WTC11 (cell line): ENCODE results near the gene LDB2. TPM values are rescaled to one million over a fixed set of nuclear protein-coding genes. Genes with fewer than 3 reads are reported as not detected.

ENCODE experiments used
- ATAC-seq: fragments of 200-7000 bp; cut with Tn5 transposase; 2 replicates; pipeline ENCODE4 v1.10.0; 2021; ENCODE audit warnings: mild to moderate bottlenecking, moderate library complexity
- CTCF ChIA-PET: fragments of 300-600 bp; sonication (Branson Sonifier 250); formaldehyde crosslinking; loops from one replicate; lab custom pipeline; 2021; ENCODE audit warnings: antibody characterized with exemption; lab: Charles Lee
- POLR2A ChIA-PET: fragments of 350-600 bp; sonication (Branson Sonifier 250); formaldehyde crosslinking; loops from one replicate; lab custom pipeline; 2021; ENCODE audit warnings: antibody characterized with exemption; lab: Charles Lee
- DNase-seq: peaks from one replicate; pipeline ENCODE4 v3.0.0; 2021; ENCODE audit warnings: low spot score
- H3K27ac Mint-ChIP-seq: 2 replicates; pipeline ENCODE4 v1.8.0; 2021; ENCODE audit warnings: mixed read lengths
- H3K27me3 Mint-ChIP-seq: 2 replicates; pipeline ENCODE4 v1.8.0; 2021; ENCODE audit warnings: low read depth, mild to moderate bottlenecking, moderate library complexity, mixed read lengths
- H3K36me3 Mint-ChIP-seq: 2 replicates; pipeline ENCODE4 v1.8.0; 2021; ENCODE audit warnings: mixed read lengths
- H3K4me1 Mint-ChIP-seq: 2 replicates; pipeline ENCODE4 v1.8.0; 2022; ENCODE audit warnings: mixed read lengths
- H3K4me3 Mint-ChIP-seq: 2 replicates; pipeline ENCODE4 v1.8.0; 2021; ENCODE audit warnings: mild to moderate bottlenecking, moderate library complexity, mixed read lengths
- H3K9me3 Mint-ChIP-seq: 2 replicates; pipeline ENCODE4 v1.8.0; 2021; ENCODE audit warnings: mixed read lengths
- ATF1 ChIP-seq: sonication (generic); formaldehyde crosslinking; IDR thresholded peaks from 2 replicates; pipeline ENCODE4 v1.8.1; 2023; ENCODE audit warnings: mild to moderate bottlenecking, moderate library complexity, missing genetic modification reagents
- CBFB ChIP-seq: sonication (generic); formaldehyde crosslinking; IDR thresholded peaks from 2 replicates; pipeline ENCODE4 v1.8.1; 2022; ENCODE audit warnings: mild to moderate bottlenecking, low read depth, missing genetic modification reagents
- FOXJ3 ChIP-seq: sonication (generic); formaldehyde crosslinking; IDR thresholded peaks from 2 replicates; pipeline ENCODE4 v1.9.0; 2021; ENCODE audit warnings: missing genetic modification reagents, mild to moderate bottlenecking, borderline replicate concordance
- FOXK1 ChIP-seq: sonication (generic); formaldehyde crosslinking; IDR thresholded peaks from 2 replicates; pipeline ENCODE4 v1.8.0; 2022; ENCODE audit warnings: mild to moderate bottlenecking, moderate library complexity, missing genetic modification reagents
- GRHL2 ChIP-seq: fragments of 250-450 bp; sonication (Bioruptor Pico); IDR thresholded peaks from 2 replicates; pipeline ENCODE4 v1.8.0; 2022; ENCODE audit warnings: mild to moderate bottlenecking, moderate library complexity; ENCODE audit not compliant: insufficient replicate concordance, severe bottlenecking
- HMGA2 ChIP-seq: fragments of 250-450 bp; sonication (Bioruptor Pico); IDR thresholded peaks from 2 replicates; pipeline ENCODE4 v1.4.0; 2021; ENCODE audit warnings: mild to moderate bottlenecking, moderate library complexity
- IRF2 ChIP-seq: sonication (generic); formaldehyde crosslinking; IDR thresholded peaks from 2 replicates; pipeline ENCODE4 v1.8.0; 2022; ENCODE audit warnings: low read depth, missing genetic modification reagents, borderline replicate concordance
- JAZF1 ChIP-seq: fragments of 250-450 bp; sonication (Bioruptor Pico); IDR thresholded peaks from 2 replicates; pipeline ENCODE4 v1.9.0; 2021; ENCODE audit warnings: moderate library complexity, mild to moderate bottlenecking, inconsistent platforms
- KAT7 ChIP-seq: sonication (generic); formaldehyde crosslinking; IDR thresholded peaks from 2 replicates; pipeline ENCODE4 v1.8.1; 2023; ENCODE audit warnings: missing genetic modification reagents, mild to moderate bottlenecking, borderline replicate concordance
- PRRX2 ChIP-seq: fragments of 250-450 bp; sonication (Bioruptor Pico); IDR thresholded peaks from 2 replicates; pipeline ENCODE4 v1.8.0; 2021; ENCODE audit warnings: mild to moderate bottlenecking
- RORB ChIP-seq: fragments of 250-450 bp; sonication (Bioruptor Pico); IDR thresholded peaks from 2 replicates; pipeline ENCODE4 v1.9.0; 2021; ENCODE audit warnings: mild to moderate bottlenecking
- SMAD3 ChIP-seq: sonication (generic); formaldehyde crosslinking; IDR thresholded peaks from 2 replicates; pipeline ENCODE4 v1.8.0; 2022; ENCODE audit warnings: missing genetic modification reagents, mild to moderate bottlenecking, borderline replicate concordance
- SOX15 ChIP-seq: fragments of 250-450 bp; sonication (Bioruptor Pico); IDR thresholded peaks from 2 replicates; pipeline ENCODE4 v1.9.0; 2021; ENCODE audit warnings: mild to moderate bottlenecking
- TCF7 ChIP-seq: sonication (generic); formaldehyde crosslinking; IDR thresholded peaks from 2 replicates; pipeline ENCODE4 v1.8.0; 2022; ENCODE audit warnings: mild to moderate bottlenecking, low read depth, missing genetic modification reagents, moderate library complexity
- TEAD4 ChIP-seq: sonication (generic); formaldehyde crosslinking; IDR thresholded peaks from 2 replicates; pipeline ENCODE4 v1.8.0; 2022; ENCODE audit warnings: mild to moderate bottlenecking, missing genetic modification reagents
- ZNF138 ChIP-seq: sonication (generic); formaldehyde crosslinking; conservative IDR thresholded peaks from 2 replicates; pipeline ENCODE4 v1.8.1; 2022; ENCODE audit warnings: mild to moderate bottlenecking, moderate library complexity, missing genetic modification reagents
- ZNF219 ChIP-seq: sonication (generic); formaldehyde crosslinking; IDR thresholded peaks from 2 replicates; pipeline ENCODE4 v1.8.0; 2023; ENCODE audit warnings: missing genetic modification reagents, mild to moderate bottlenecking, borderline replicate concordance
- ZNF416 ChIP-seq: fragments of 250-450 bp; sonication (Bioruptor Pico); IDR thresholded peaks from 2 replicates; pipeline ENCODE4 v1.9.0; 2021; ENCODE audit warnings: mild to moderate bottlenecking, inconsistent platforms
- ZNF671 ChIP-seq: fragments of 250-450 bp; sonication (Bioruptor Pico); IDR thresholded peaks from 2 replicates; pipeline ENCODE4 v1.8.0; 2021; ENCODE audit warnings: mild to moderate bottlenecking
- total RNA-seq: library from RNA; stranded (reverse); gene quantifications from 3 replicates; pipeline ENCODE4 v1.2.3, GENCODE V29; 2021
- TF ChIP-seq, protein P1 (sequence below): sonication (generic); formaldehyde crosslinking; IDR thresholded peaks from 2 replicates; pipeline ENCODE4 v1.8.1; 2022; ENCODE audit warnings: missing genetic modification reagents, borderline replicate concordance
- TF ChIP-seq, protein P2 (sequence below): sonication (generic); formaldehyde crosslinking; IDR thresholded peaks from 2 replicates; pipeline ENCODE4 v1.8.1; 2022; ENCODE audit warnings: low read depth, missing genetic modification reagents, borderline replicate concordance
- TF ChIP-seq, protein P3 (sequence below): sonication (generic); formaldehyde crosslinking; IDR thresholded peaks from 2 replicates; pipeline ENCODE4 v1.8.1; 2022; ENCODE audit warnings: mild to moderate bottlenecking, moderate library complexity, missing genetic modification reagents
- TF ChIP-seq, protein P4 (sequence below): sonication (generic); formaldehyde crosslinking; conservative IDR thresholded peaks from 2 replicates; pipeline ENCODE4 v1.8.1; 2022; ENCODE audit warnings: mild to moderate bottlenecking, missing genetic modification reagents
- TF ChIP-seq, protein P5 (sequence below): fragments of 250-450 bp; sonication (Bioruptor Pico); IDR thresholded peaks from 2 replicates; pipeline ENCODE4 v1.9.0; 2021; ENCODE audit warnings: mild to moderate bottlenecking

The LDB2 gene
- total RNA-seq, 1 experiment from 2014 or later = 62.4 TPM

DNA sequence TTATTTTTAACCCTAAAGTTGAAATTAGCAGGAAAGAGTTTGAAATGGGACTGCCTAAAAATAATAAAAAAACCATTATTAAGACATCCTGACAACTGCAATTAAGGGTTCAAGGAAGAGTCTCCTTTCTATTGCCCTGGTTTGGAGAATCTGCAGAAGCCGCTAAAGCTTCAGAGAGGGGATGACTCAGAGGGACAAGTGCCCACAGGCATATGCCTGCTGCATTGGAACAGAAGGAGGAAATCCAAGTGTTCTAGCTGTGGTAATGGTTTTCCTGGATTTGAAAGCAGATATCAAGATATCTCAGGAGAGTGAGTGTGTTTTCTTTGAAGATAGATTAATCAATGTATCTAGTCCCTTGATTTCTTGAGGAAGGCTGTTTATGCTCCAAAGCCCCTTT is 437.1 kb downstream of the LDB2 start:
- TF ChIP-seq, protein P1, sequence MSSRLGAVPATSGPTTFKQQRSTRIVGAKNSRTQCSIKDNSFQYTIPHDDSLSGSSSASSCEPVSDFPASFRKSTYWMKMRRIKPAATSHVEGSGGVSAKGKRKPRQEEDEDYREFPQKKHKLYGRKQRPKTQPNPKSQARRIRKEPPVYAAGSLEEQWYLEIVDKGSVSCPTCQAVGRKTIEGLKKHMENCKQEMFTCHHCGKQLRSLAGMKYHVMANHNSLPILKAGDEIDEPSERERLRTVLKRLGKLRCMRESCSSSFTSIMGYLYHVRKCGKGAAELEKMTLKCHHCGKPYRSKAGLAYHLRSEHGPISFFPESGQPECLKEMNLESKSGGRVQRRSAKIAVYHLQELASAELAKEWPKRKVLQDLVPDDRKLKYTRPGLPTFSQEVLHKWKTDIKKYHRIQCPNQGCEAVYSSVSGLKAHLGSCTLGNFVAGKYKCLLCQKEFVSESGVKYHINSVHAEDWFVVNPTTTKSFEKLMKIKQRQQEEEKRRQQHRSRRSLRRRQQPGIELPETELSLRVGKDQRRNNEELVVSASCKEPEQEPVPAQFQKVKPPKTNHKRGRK (CRISPR knock-in tag) = no peak
- TF ChIP-seq FOXK1 (CRISPR knock-in tag) (no peak), CBFB (CRISPR knock-in tag) (no peak), TEAD4 (CRISPR knock-in tag) (no peak), ZNF219 (CRISPR knock-in tag) (no peak), ZNF671 (no peak), GRHL2 (no peak), ZNF138 (no peak), TCF7 (CRISPR knock-in tag) (no peak), KAT7 (CRISPR knock-in tag) (no peak), RORB (no peak), JAZF1 (no peak), FOXJ3 (CRISPR knock-in tag) (no peak), IRF2 (CRISPR knock-in tag) (no peak), HMGA2 (CRISPR knock-in tag) (no peak)
- TF ChIP-seq, protein P2, sequence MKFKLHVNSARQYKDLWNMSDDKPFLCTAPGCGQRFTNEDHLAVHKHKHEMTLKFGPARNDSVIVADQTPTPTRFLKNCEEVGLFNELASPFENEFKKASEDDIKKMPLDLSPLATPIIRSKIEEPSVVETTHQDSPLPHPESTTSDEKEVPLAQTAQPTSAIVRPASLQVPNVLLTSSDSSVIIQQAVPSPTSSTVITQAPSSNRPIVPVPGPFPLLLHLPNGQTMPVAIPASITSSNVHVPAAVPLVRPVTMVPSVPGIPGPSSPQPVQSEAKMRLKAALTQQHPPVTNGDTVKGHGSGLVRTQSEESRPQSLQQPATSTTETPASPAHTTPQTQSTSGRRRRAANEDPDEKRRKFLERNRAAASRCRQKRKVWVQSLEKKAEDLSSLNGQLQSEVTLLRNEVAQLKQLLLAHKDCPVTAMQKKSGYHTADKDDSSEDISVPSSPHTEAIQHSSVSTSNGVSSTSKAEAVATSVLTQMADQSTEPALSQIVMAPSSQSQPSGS (CRISPR knock-in tag) = no peak
- TF ChIP-seq, protein P3, sequence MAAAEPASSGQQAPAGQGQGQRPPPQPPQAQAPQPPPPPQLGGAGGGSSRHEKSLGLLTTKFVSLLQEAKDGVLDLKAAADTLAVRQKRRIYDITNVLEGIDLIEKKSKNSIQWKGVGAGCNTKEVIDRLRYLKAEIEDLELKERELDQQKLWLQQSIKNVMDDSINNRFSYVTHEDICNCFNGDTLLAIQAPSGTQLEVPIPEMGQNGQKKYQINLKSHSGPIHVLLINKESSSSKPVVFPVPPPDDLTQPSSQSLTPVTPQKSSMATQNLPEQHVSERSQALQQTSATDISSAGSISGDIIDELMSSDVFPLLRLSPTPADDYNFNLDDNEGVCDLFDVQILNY (CRISPR knock-in tag) = no peak
- TF ChIP-seq, protein P4, sequence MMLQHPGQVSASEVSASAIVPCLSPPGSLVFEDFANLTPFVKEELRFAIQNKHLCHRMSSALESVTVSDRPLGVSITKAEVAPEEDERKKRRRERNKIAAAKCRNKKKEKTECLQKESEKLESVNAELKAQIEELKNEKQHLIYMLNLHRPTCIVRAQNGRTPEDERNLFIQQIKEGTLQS = no peak
- TF ChIP-seq, protein P5, sequence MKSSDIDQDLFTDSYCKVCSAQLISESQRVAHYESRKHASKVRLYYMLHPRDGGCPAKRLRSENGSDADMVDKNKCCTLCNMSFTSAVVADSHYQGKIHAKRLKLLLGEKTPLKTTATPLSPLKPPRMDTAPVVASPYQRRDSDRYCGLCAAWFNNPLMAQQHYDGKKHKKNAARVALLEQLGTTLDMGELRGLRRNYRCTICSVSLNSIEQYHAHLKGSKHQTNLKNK (CRISPR knock-in tag) = no peak
- TF ChIP-seq, all 79 proteins: peak for 0
- H3K27me3 Mint-ChIP-seq = peaks cover 35% of the 10 kb centered on the region

DNA sequence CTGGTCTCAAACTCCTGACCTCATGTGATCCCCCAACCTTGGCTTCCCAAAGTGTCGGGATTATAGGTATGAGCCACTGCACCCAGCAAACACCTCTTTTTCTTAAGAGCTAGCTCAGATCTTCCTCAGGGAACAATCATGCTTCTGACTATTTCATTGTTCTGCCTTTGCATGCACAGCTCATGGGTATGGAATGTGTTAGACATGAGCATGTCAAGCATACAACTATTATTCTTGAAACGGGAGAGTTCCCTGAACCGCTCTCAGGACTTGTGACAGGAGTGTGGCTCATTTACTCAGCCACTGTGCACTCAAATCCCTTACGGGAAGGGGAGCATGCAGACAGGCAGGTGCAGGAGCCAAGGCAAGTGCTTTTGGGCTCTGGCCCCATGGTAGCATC is 440.5 kb downstream of the LDB2 start:
- no peak overlapping the region for H3K4me3 Mint-ChIP-seq
- H3K4me1 Mint-ChIP-seq = no peaks in the 10 kb centered on the region
- ATAC-seq = no peak
- no peak for DNase-seq
- ChIA-PET POLR2A (no interaction called here), CTCF (no interaction called here)
- no peaks in the 10 kb centered on the region for H3K36me3 Mint-ChIP-seq
- H3K9me3 Mint-ChIP-seq = no peaks in the 10 kb centered on the region
- TF ChIP-seq ZNF671 (no peak), SOX15 (CRISPR knock-in tag) (no peak), SMAD3 (CRISPR knock-in tag) (no peak), PRRX2 (CRISPR knock-in tag) (no peak), ATF1 (CRISPR knock-in tag) (no peak), ZNF416 (CRISPR knock-in tag) (no peak)
- peaks cover 63% of the 10 kb centered on the region for H3K27me3 Mint-ChIP-seq
- no peak overlapping the region for H3K27ac Mint-ChIP-seq

More for the DNA sequence above, 437.1 kb downstream of the LDB2 start:
- CTCF ChIA-PET = no interaction called here
- DNase-seq (no peak), ATAC-seq (no peak)
- no peaks in the 10 kb centered on the region for H3K9me3 Mint-ChIP-seq
- H3K36me3 Mint-ChIP-seq = no peaks in the 10 kb centered on the region
- POLR2A ChIA-PET = no interaction called here
- no peaks in the 10 kb centered on the region for H3K4me1 Mint-ChIP-seq
- H3K4me3 Mint-ChIP-seq = no peak overlapping the region
- no peak overlapping the region for H3K27ac Mint-ChIP-seq
